Endothelial cell of umbilical vein (primary cell): ENCODE measurements around the gene MINDY3.

Source experiments
- EZH2 ChIP-seq: IDR thresholded peaks from 2 replicates; pipeline ENCODE4 v1.6.1; 2012; ENCODE audit warnings: borderline replicate concordance, low read depth, mild to moderate bottlenecking, moderate library complexity, low read length, inconsistent platforms; ENCODE audit not compliant: severe bottlenecking
- TF ChIP-seq, protein P1 (sequence below), 2 donors: IDR thresholded peaks; 1 replicate in 1 of 2; 2 replicates in 1 of 2; pipeline ENCODE4 v1.5.1; 2011; ENCODE audit warnings: low read length in 2 of 2, mild to moderate bottlenecking in 2 of 2, moderate library complexity in 2 of 2, control low read depth in 1 of 2, inconsistent platforms in 1 of 2, low read depth in 1 of 2; ENCODE audit not compliant: insufficient read depth in 1 of 2; ENCODE audit errors: extremely low read depth in 1 of 2

DNA sequence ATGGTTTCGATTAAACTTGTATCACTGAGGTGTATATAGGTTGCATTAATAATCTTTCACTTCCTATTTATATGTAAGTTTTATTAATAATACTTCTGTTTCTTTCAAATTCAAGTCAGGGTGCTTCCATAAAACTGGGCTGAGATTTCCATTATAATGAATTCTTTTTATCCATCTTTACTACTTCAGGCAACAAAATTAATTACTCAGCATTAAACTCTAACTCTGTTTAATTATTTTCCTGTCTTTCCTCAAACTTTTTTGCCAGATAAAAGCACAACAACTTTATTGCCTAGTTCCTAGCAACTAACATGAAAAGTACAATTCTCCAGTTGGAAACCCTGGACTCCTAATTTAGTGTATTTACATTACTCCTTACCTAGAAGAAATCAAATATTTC lies 3.0 kb upstream of the MINDY3 start:
- TF ChIP-seq EZH2, result no peak
- TF ChIP-seq, protein P1, sequence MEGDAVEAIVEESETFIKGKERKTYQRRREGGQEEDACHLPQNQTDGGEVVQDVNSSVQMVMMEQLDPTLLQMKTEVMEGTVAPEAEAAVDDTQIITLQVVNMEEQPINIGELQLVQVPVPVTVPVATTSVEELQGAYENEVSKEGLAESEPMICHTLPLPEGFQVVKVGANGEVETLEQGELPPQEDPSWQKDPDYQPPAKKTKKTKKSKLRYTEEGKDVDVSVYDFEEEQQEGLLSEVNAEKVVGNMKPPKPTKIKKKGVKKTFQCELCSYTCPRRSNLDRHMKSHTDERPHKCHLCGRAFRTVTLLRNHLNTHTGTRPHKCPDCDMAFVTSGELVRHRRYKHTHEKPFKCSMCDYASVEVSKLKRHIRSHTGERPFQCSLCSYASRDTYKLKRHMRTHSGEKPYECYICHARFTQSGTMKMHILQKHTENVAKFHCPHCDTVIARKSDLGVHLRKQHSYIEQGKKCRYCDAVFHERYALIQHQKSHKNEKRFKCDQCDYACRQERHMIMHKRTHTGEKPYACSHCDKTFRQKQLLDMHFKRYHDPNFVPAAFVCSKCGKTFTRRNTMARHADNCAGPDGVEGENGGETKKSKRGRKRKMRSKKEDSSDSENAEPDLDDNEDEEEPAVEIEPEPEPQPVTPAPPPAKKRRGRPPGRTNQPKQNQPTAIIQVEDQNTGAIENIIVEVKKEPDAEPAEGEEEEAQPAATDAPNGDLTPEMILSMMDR (IDR thresholded peaks at IDR 0.05; ENCODE audit: extremely low read depth in 1 of 2, insufficient read depth in 1 of 2, low read depth in 1 of 2, low read length in 2 of 2), result no peak
